ENCODE data around the gene CTTN.

The CTTN gene

GRCh38 chr11:70410276-70411205, 12.2 kb downstream of the CTTN start:
- DNase-seq = no peak

- no peak for DNase-seq
These were observed 13.6 kb downstream of the CTTN start for GRCh38 chr11:70411713-70412452.

- no peak for DNase-seq
These were observed 14.8 kb downstream of the CTTN start for GRCh38 chr11:70413151-70413550.

GRCh38 chr11:70414341-70415100, 16.2 kb downstream of the CTTN start:
- no peak for DNase-seq

GRCh38 chr11:70415191-70415590, 16.9 kb downstream of the CTTN start:
- DNase-seq = no peak

GRCh38 chr11:70415642-70416395, 17.5 kb downstream of the CTTN start:
- no peak for DNase-seq

- DNase-seq = no peak
These were observed 18.6 kb downstream of the CTTN start for GRCh38 chr11:70416881-70417280.

- DNase-seq = no peak
These were observed 19.8 kb downstream of the CTTN start for GRCh38 chr11:70418130-70418529.

GRCh38 chr11:70419307-70420007, 21.1 kb downstream of the CTTN start:
- DNase-seq = no peak

- no peak for DNase-seq
These were observed 21.7 kb downstream of the CTTN start for GRCh38 chr11:70420008-70420464.

- no peak for DNase-seq
These were observed 22.2 kb downstream of the CTTN start for GRCh38 chr11:70420496-70420895.

- no peak for DNase-seq
These were observed 22.8 kb downstream of the CTTN start for GRCh38 chr11:70421123-70421522.

GRCh38 chr11:70422692-70423522, 24.6 kb downstream of the CTTN start:
- DNase-seq = no peak

- no peak for DNase-seq
These were observed 25.5 kb downstream of the CTTN start for GRCh38 chr11:70423523-70424505.

GRCh38 chr11:70424765-70425344, 26.5 kb downstream of the CTTN start:
- DNase-seq = no peak

- DNase-seq = no peak
These were observed 29.1 kb downstream of the CTTN start for GRCh38 chr11:70427436-70427835.

- no peak for DNase-seq
These were observed 30.5 kb downstream of the CTTN start for GRCh38 chr11:70428701-70429427.

- no peak for DNase-seq
These were observed 31.0 kb downstream of the CTTN start for GRCh38 chr11:70429428-70429705.

All from effector CD8-positive, alpha-beta T cell (primary cell).